K562 (cell line): Measurements from ENCODE around the gene OPHN1. TPM values are rescaled to one million over a fixed set of nuclear protein-coding genes. Genes with fewer than 3 reads are reported as not detected.

ENCODE experiments used
- ATAC-seq: fragments of 200-7000 bp; cut with Tn5 transposase; 3 replicates; pipeline ENCODE4 v1.9.1; 2020; ENCODE audit warnings: moderate library complexity
- BruUV-seq: library from RNA; stranded (reverse); fragments of 400-500 nt; replicated peaks from 2 replicates; lab custom pipeline; 2021; lab: Mats Ljungman, UMichigan
- CTCF ChIA-PET: fragments of 300-600 bp; formaldehyde crosslinking; extraction: SDS; loops from one replicate; lab custom pipeline; 2021; ENCODE audit warnings: low intra/inter-chr PET ratio; lab: Yijun Ruan, JAX
- POLR2A ChIA-PET: fragments of 300-600, 350-650 bp; sonication (Branson Sonifier 250); formaldehyde crosslinking; extraction: SDS; loops from one replicate; lab custom pipeline; 2021; ENCODE audit warnings: antibody characterized with exemption, inconsistent platforms; lab: Yijun Ruan, JAX
- DNase-seq, 4 experiments: peaks; one replicate each; pipeline versions ENCODE4 v3.0.0 to v3.0.0-alpha.2; 2011 to 2018; ENCODE audit warnings: low spot score in 3 of 4, mixed read lengths in 3 of 4; ENCODE audit errors: extremely low read depth in 1 of 4
- FAIRE-seq: peaks from 2 replicates; lab custom pipeline; 2011; peaks lifted over from hg19 to GRCh38; lab: Jason Lieb, UNC
- H2AFZ ChIP-seq: 2 replicates; pipeline ENCODE4 v1.6.0; 2011; ENCODE audit warnings: low read depth, low read length, control low read depth, inconsistent platforms
- H3K27ac ChIP-seq: fragments of 200-600 bp; 3 replicates; pipeline ENCODE4 v1.8.0; 2011; ENCODE audit warnings: low read depth, mild to moderate bottlenecking, control low read depth, inconsistent platforms, low read length, moderate library complexity, mixed read lengths; ENCODE audit errors: extremely low read depth
- H3K27me3 ChIP-seq, 2 experiments: fragments of 300-600 bp in 1 of 2; 2 replicates in 1 of 2; 3 replicates in 1 of 2; pipeline versions ENCODE4 v1.6.0 to v1.8.0; 2011; ENCODE audit warnings: inconsistent platforms in 2 of 2, low read length in 2 of 2, mild to moderate bottlenecking in 1 of 2, mixed read lengths in 1 of 2, moderate library complexity in 1 of 2; ENCODE audit not compliant: control insufficient read depth in 2 of 2, insufficient read depth in 2 of 2
- H3K36me3 ChIP-seq: fragments of 300-600 bp; 3 replicates; pipeline ENCODE4 v1.8.0; 2011; ENCODE audit warnings: mild to moderate bottlenecking, low read length, inconsistent platforms; ENCODE audit not compliant: control insufficient read depth, insufficient read depth
- H3K4me1 ChIP-seq, 2 experiments: fragments of 200-600 bp in 1 of 2; replicated peaks in 1 of 2; 2 replicates in 1 of 2; 3 replicates in 1 of 2; pipeline versions ENCODE4 v1.5.1 to v1.8.0; 2011; ENCODE audit warnings: inconsistent platforms in 2 of 2, low read length in 2 of 2, mild to moderate bottlenecking in 1 of 2, mixed read lengths in 1 of 2, moderate library complexity in 1 of 2; ENCODE audit not compliant: control insufficient read depth in 2 of 2, insufficient read depth in 2 of 2
- H3K4me2 ChIP-seq: 2 replicates; pipeline ENCODE4 v1.6.1; 2011; ENCODE audit warnings: low read length, control low read depth, inconsistent platforms, mixed read lengths; ENCODE audit not compliant: insufficient read depth
- H3K4me3 ChIP-seq: fragments of 200-600 bp; sonication (generic), shearing (Covaris generic); 2 replicates; pipeline ENCODE4 v1.5.1; 2016; ENCODE audit warnings: control low read depth, inconsistent platforms
- H3K79me2 ChIP-seq: fragments of 200-600 bp; 3 replicates; pipeline ENCODE4 v1.8.0; 2011; ENCODE audit warnings: low read length, inconsistent platforms; ENCODE audit not compliant: control insufficient read depth, insufficient read depth
- H3K9ac ChIP-seq, 2 experiments: 2 replicates each; pipeline versions ENCODE4 v1.6.0 to v1.6.1; 2011; ENCODE audit warnings: low read depth in 2 of 2, low read length in 2 of 2, control low read depth in 1 of 2, inconsistent platforms in 1 of 2, mild to moderate bottlenecking in 1 of 2, mixed read lengths in 1 of 2; ENCODE audit not compliant: insufficient read depth in 1 of 2
- H3K9me1 ChIP-seq: one replicate; pipeline ENCODE4 v1.6.0; 2011; ENCODE audit warnings: inconsistent platforms, mild to moderate bottlenecking, low read length, moderate library complexity; ENCODE audit not compliant: control insufficient read depth, insufficient read depth
- H3K9me3 ChIP-seq: replicated peaks from 2 replicates; pipeline ENCODE4 v1.5.1; 2011; ENCODE audit warnings: low read depth, low read length, inconsistent platforms; ENCODE audit not compliant: control insufficient read depth, insufficient read depth
- H4K20me1 ChIP-seq: replicated peaks from 2 replicates; pipeline ENCODE4 v1.6.1; 2011; ENCODE audit warnings: low read length, inconsistent platforms, mixed read lengths; ENCODE audit not compliant: control insufficient read depth, insufficient read depth
- ASH1L ChIP-seq: fragments of 450-650 bp; IDR thresholded peaks from 2 replicates; pipeline ENCODE4 v1.6.1; 2018; ENCODE audit warnings: borderline replicate concordance, mild to moderate bottlenecking, low read depth; ENCODE audit not compliant: partially characterized antibody
- CBFB ChIP-seq: sonication (generic); formaldehyde crosslinking; IDR thresholded peaks from 2 replicates; pipeline ENCODE4 v1.4.0; 2020; ENCODE audit warnings: mild to moderate bottlenecking, missing genetic modification reagents
- HDAC1 ChIP-seq, 2 experiments: fragments of 450-650 bp; IDR thresholded peaks; 2 replicates each; pipeline ENCODE4 v1.6.1; 2016 to 2017; ENCODE audit warnings: inconsistent platforms in 1 of 2, mild to moderate bottlenecking in 1 of 2, moderate library complexity in 1 of 2
- LEF1 ChIP-seq: fragments of 450-650 bp; IDR thresholded peaks from 2 replicates; pipeline ENCODE4 v1.6.1; 2016; ENCODE audit warnings: mild to moderate bottlenecking
- MNT ChIP-seq, 2 experiments: fragments of 450-650 bp; conservative IDR thresholded peaks; 2 replicates each; pipeline ENCODE4 v1.6.1; 2017; ENCODE audit warnings: mild to moderate bottlenecking in 2 of 2, moderate library complexity in 2 of 2
- NR0B1 ChIP-seq: fragments of 450-650 bp; IDR thresholded peaks from one replicate; pipeline ENCODE4 v1.6.1; 2018; ENCODE audit warnings: mild to moderate bottlenecking, moderate library complexity; ENCODE audit not compliant: partially characterized antibody
- RB1 ChIP-seq: fragments of 450-650 bp; IDR thresholded peaks from 2 replicates; pipeline ENCODE4 v1.6.1; 2017; ENCODE audit warnings: low read depth, mild to moderate bottlenecking
- RBBP5 ChIP-seq: fragments of 200-600 bp; sonication (generic); IDR thresholded peaks from 2 replicates; pipeline ENCODE4 v1.6.1; 2012; ENCODE audit warnings: borderline replicate concordance, mild to moderate bottlenecking, low read length, control low read depth, inconsistent platforms; ENCODE audit not compliant: insufficient read depth, poor library complexity, severe bottlenecking
- SP2 ChIP-seq: IDR thresholded peaks from 2 replicates; pipeline ENCODE4 v1.6.1; 2011; ENCODE audit warnings: mild to moderate bottlenecking, low read depth, low read length, moderate library complexity; ENCODE audit not compliant: poor library complexity, severe bottlenecking; ENCODE audit errors: extremely low read depth
- TAF9B ChIP-seq: fragments of 450-650 bp; IDR thresholded peaks from 2 replicates; pipeline ENCODE4 v1.6.1; 2018; ENCODE audit warnings: mild to moderate bottlenecking; ENCODE audit not compliant: partially characterized antibody
- TAL1 ChIP-seq: fragments of 450-650 bp; IDR thresholded peaks from 2 replicates; pipeline ENCODE4 v1.6.1; 2016; ENCODE audit warnings: mild to moderate bottlenecking
- U2AF2 ChIP-seq: fragments of 200-400 bp; formaldehyde crosslinking; optimal IDR thresholded peaks from 2 replicates; pipeline ENCODE3; 2017; ENCODE audit warnings: low read depth, mild to moderate bottlenecking, low read length
- ZNF121 ChIP-seq: sonication (generic); formaldehyde crosslinking; conservative IDR thresholded peaks from 2 replicates; pipeline ENCODE4 v1.8.0; 2022; ENCODE audit warnings: missing genetic modification reagents
- ZNF174 ChIP-seq: fragments of 250-450 bp; sonication (Bioruptor Pico); IDR thresholded peaks from 2 replicates; pipeline ENCODE4 v1.4.0; 2020; ENCODE audit warnings: mild to moderate bottlenecking
- ZNF212 ChIP-seq: fragments of 450-650 bp; formaldehyde crosslinking; IDR thresholded peaks from 2 replicates; pipeline ENCODE4 v1.4.0; 2020; ENCODE audit warnings: mild to moderate bottlenecking
- ZNF830 ChIP-seq: fragments of 250-450 bp; sonication (Bioruptor Pico); IDR thresholded peaks from 2 replicates; pipeline ENCODE4 v1.5.0; 2021; ENCODE audit warnings: mild to moderate bottlenecking
- WGBS: fragments of 100-300 bp; shearing (Covaris generic); methylation state at CpG from one replicate; pipeline ENCODE4 v1.1.6; 2016; ENCODE audit warnings: low coverage, mixed read lengths; ENCODE audit not compliant: insufficient coverage; ENCODE audit errors: missing lambda C conversion rate; 5-methylcytosine and 5-hydroxymethylcytosine counted together
- in situ Hi-C: fragments of 300-500 bp; cut with MboI; formaldehyde crosslinking; loops from 4 replicates; pipeline ENCODE4 v1.15.0; 2018; ENCODE audit warnings: inconsistent platforms, mixed read lengths
- intact Hi-C: fragments of 100-400 bp; cut with micrococcal nuclease; formaldehyde crosslinking; loops from 2 replicates; pipeline ENCODE4 v1.14.2; 2022
- polyA plus RNA-seq, 8 experiments: library from polyadenylated mRNA; depleted of rRNA in 4 of 8; stranded (reverse) in 5 of 8; unstranded in 3 of 8; fragments of >200 nt; fragmentation: Nextera tagmentation in 2 of 8; fragmentation: Illumina TruSeq in 1 of 8; extraction: Ambion mirVana in 2 of 8; extraction: Trizol in 1 of 8; gene quantifications; 2 replicates each; pipeline versions ENCODE4 v1.2.1 to v1.2.3, GENCODE V29; 2011 to 2014; ENCODE audit warnings: inconsistent platforms in 1 of 8, missing spikeins in 1 of 8
- total RNA-seq, 7 experiments: library from RNA; depleted of rRNA in 6 of 7; stranded (reverse); fragments of >200 nt in 6 of 7; fragmentation: Illumina TruSeq in 2 of 7; extraction: Trizol in 2 of 7; gene quantifications; 2 replicates each; pipeline versions ENCODE4 v1.2.1 to v1.2.3, GENCODE V29; 2011 to 2021; ENCODE audit warnings: low replicate concordance in 1 of 7

The OPHN1 gene
- total and polyA plus RNA-seq, 9 of the 15 experiments (the other 6 are each of a cell fraction or from before 2014, with no cell fraction given), result 0.28 to 1.8 (median 1.0) TPM

GRCh38 chrX:68461093-68461492 is 27.8 kb upstream of the OPHN1 start:
- Histone ChIP-seq H3K4me2 (no peak overlapping the region), H3K4me1 (no peaks in the 10 kb centered on the region), H3K36me3 (no peaks in the 10 kb centered on the region), H4K20me1 (no peaks in the 10 kb centered on the region), H3K27me3 (no peaks in the 10 kb centered on the region; a peak in 1 of 5 replicates), H3K9ac (no peak overlapping the region), H3K79me2 (no peaks in the 10 kb centered on the region), H3K9me3 (no peaks in the 10 kb centered on the region), H3K27ac (no peak overlapping the region), H3K9me1 (no peaks in the 10 kb centered on the region), H3K4me3 (no peak overlapping the region), H2AFZ (no peak overlapping the region)
- FAIRE-seq, result no peak
- ChIA-PET CTCF (no interaction called here), POLR2A (no interaction called here)
- no peak for ATAC-seq
- WGBS, result 15% methylated on average over 6 of the region's 6 CpGs
- in situ Hi-C loops (no loop called here), intact Hi-C loops (loop anchor here (5.0 kb wide), 3 partner anchors 229 to 279 kb away; no protein-coding TSS in a partner anchor)
- TF ChIP-seq MNT (conservative IDR thresholded peaks at IDR 0.05), result no peak
- no peak for TF ChIP-seq ZNF121
- TF ChIP-seq TAL1, result no peak
- no peak for TF ChIP-seq ZNF830 (CRISPR knock-in tag)
- no peak for TF ChIP-seq ZNF174 (CRISPR knock-in tag)
- no peak for TF ChIP-seq ZNF212 (CRISPR knock-in tag)
- TF ChIP-seq SP2, result no peak
- no peak for TF ChIP-seq LEF1
- no peak for TF ChIP-seq U2AF2
- TF ChIP-seq NR0B1, result no peak
- no peak for TF ChIP-seq RB1
- no peak for TF ChIP-seq HDAC1 (IDR thresholded peaks at IDR 0.05)
- no peak for TF ChIP-seq ASH1L
- TF ChIP-seq RBBP5, result no peak
- no peak for TF ChIP-seq CBFB (CRISPR knock-in tag)
- TF ChIP-seq TAF9B, result no peak
- no peak for DNase-seq
- BruUV-seq, result no TSS peak
